Measurements from ENCODE around the gene THADA.
A peak's percentile ranks its signal among the peaks of the same experiment; 100 is the strongest.
"Not testable (repeated sequence)": the region's sequence is repeated elsewhere in the genome, so short reads cannot be mapped to it uniquely, and the experiment has no call there.

Gene THADA, protein sequence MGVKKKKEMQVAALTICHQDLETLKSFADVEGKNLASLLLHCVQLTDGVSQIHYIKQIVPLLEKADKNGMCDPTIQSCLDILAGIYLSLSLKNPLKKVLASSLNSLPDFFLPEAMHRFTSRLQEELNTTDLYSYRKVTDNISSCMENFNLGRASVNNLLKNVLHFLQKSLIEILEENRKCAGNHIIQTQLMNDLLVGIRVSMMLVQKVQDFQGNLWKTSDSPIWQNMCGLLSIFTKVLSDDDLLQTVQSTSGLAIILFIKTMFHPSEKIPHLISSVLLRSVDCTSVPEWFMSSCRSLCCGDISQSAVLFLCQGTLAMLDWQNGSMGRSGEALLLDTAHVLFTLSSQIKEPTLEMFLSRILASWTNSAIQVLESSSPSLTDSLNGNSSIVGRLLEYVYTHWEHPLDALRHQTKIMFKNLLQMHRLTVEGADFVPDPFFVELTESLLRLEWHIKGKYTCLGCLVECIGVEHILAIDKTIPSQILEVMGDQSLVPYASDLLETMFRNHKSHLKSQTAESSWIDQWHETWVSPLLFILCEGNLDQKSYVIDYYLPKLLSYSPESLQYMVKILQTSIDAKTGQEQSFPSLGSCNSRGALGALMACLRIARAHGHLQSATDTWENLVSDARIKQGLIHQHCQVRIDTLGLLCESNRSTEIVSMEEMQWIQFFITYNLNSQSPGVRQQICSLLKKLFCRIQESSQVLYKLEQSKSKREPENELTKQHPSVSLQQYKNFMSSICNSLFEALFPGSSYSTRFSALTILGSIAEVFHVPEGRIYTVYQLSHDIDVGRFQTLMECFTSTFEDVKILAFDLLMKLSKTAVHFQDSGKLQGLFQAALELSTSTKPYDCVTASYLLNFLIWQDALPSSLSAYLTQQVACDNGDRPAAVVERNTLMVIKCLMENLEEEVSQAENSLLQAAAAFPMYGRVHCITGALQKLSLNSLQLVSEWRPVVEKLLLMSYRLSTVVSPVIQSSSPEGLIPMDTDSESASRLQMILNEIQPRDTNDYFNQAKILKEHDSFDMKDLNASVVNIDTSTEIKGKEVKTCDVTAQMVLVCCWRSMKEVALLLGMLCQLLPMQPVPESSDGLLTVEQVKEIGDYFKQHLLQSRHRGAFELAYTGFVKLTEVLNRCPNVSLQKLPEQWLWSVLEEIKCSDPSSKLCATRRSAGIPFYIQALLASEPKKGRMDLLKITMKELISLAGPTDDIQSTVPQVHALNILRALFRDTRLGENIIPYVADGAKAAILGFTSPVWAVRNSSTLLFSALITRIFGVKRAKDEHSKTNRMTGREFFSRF (N-terminal part only)

DNA sequence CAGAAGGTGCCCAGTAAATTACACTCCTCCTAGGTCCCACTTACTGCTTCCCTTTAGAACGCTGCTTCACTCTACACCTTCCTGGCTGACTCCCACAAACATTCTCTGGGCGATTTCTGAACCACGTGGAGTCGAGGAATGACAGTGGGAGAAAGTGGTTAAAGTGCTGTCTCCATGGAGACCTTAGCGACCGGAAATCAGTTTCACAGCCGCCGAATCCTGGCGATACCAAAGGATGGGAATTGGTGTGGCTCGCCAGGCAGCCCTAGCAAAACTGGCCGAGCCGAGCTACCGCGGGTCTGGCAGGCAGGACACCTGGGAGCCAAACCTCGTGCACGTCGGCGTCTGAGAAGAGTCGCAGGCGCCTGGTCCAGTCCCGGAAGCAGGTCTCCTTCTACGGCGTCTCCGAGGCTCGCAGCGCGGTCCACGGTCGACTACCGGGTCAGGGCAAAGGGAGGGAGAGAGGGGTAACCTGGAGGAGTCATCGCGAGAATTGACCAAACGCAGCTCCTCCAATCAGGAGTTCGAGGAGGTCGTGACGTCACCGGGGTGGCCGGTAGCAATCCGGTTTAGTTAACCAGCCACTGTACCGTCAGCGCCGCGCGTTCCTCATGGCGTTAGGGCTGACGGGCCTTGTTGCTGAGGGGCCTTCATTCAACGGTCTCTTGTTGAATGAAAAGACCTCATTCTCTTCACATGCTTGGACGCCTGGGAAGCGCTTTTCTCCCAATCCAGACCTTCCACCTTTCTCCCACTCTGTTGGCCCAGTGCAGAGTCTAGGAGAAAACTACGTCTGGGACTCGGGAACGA, at the start of gene THADA:
Gene THADA, minus strand, starts transcription at position 436 of the 810 bp plus-strand sequence. CDS start 3,646 bp downstream, outside the sequence.
- peak; percentile 95 for DNase-seq (ENCODE audit: low spot score)

DNA sequence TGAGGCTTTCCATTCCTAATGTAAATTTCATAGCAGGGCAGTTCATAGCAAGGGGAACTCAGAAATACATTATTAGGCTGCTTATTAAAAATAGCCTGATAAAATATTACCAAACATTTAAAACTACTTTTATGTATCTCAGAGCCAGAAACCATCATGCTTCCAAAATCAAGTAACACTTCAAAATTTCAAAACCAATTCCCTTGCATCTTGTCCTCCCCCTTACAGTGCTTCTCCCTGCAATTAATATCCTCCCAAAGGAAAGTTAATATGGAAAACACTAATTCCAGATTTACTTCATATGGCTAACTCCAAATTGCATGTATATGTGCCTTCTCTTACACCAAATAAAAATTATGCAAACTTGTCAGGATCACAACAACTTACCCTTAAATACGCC, 47.8 kb upstream of the THADA start:
- no peak for DNase-seq (ENCODE audit: low spot score)

DNA sequence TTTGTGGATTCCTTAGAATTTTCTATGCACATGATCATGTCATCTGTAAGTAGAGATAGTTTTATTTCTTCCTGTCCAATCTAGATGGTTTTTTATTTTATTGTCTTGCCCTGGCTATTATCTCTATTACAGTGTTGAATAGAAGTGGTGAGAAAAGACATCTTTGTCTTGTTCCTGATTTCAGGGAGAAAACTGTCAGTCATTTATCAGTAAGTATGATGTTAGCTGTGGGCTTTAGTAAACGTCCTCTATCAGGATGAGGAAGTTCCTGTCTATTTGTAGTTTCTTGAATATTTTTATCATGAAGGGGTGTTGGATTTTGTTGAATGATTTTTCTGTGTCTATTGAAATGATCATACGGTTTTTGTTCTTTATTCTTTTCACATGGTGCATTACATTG, 46.5 kb upstream of the THADA start:
- no peak for DNase-seq (ENCODE audit: low spot score)

DNA sequence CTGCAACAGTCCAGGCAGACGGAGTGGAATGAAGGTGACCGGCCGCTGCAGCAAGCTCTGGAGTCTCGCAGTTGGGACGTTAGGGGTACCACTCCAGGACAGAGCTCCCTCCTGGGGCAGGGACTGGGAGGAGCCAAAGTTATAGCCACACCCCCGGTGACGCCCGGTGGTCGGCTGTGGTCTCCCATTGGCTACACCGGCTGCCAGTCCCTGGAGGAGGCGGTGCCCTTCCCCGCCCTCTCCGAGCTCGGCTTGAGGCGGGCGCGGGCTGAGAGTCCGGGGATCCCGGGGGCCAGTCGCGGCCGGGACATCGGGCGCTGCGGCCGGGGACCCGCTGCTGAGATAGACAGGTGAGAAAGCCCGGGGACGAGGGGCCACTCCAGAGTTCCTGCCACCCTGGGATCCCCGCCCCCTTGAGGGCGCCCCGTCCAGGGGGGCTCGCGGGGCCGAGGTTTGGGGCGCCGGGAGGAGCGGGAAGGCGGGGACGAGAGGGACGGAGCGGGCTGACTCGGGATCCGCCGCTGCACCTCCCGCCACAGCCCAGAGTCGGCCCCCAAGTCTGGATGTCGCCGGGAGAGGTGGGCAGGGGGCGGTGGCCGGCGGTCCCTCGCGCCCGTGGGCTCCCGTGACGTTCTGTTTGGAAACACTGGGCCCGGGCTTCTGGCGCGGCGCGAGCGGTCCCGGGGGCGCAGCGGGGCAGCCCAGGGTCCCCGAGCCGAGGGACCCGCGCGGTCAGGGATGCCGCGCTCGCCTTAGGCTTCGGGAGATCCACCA, 41.4 kb upstream of the THADA start, which contains the start of gene PLEKHH2:
Gene PLEKHH2, plus strand, starts transcription at position 231 of the 774 bp plus-strand sequence. CDS start 7,414 bp downstream, outside the sequence.
- DNase-seq (ENCODE audit: low spot score), result peak; percentile 84

DNA sequence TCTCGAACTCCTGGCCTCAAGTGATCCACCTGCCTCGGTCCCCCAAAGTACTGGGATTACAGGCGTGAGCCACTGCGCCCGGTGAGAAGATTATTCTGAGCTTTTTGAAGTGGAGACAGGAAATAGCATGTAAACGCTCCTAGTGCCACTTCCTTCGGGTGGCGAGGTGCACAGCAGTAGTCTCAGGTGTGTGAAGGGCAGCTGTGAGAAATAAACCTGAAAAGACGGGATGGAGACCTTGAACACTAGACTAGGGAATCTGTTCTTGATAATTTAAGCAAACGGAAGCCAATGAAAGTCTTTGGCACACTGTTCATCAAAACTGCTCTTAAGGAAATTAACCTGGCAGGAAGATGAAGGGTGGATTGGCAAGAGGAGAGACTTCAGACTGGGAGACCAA, 40.8 kb upstream of the THADA start:
- DNase-seq (ENCODE audit: low spot score), result no peak

DNA sequence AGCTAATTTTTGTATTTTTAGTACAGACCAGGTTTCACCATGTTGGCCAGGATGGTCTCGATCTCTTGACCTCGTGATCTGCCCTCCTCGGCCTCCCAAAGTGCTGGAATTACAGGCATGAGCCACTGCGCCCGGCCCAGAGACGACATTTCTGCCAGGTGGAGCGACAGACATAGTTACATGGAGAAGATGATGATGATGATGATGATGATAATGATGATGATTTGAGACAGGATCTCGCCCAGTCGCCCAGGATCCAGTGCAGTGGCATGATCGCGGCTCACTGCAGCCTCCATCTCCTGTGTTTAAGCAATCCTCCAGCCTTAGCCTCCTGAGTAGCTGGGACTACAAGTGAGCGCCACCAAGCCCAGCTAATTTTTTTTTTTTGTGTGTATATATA, 40.3 kb upstream of the THADA start:
- not testable (repeated sequence) for DNase-seq (ENCODE audit: low spot score)

DNA sequence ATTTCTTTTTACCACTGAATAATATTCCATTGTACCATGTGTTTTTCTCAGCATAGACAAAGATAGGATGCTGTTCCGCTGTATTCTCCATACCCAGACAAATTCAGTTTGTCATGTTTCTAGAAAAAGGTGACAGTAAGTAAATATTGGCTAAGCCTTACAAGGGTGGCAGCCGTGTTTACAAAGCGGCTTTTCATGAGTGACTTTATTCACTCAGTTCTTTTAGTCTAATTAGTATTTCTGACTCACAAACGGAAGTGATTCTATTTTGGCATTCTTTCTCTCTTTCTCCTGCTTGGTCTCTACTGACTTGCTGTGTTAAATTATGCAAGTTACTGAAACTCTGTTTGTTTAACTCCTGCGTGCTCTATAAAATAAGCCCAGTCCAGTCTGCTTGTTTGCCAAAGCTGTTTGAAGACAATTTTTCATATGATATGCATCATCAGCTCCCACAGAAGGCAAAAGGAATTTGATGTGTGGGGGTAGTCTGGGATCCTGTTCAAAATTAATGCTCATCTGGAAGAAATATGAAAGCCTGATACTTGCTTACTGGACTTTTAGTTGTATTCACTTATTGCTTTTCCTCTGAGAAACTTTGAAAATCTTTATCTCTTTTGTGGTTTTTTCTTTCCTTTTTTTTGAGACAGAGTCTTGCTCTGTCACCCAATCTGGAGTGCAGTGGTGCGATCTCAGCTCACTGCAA, 38.9 kb upstream of the THADA start:
- DNase-seq (ENCODE audit: low spot score), result peak; percentile 58

DNA sequence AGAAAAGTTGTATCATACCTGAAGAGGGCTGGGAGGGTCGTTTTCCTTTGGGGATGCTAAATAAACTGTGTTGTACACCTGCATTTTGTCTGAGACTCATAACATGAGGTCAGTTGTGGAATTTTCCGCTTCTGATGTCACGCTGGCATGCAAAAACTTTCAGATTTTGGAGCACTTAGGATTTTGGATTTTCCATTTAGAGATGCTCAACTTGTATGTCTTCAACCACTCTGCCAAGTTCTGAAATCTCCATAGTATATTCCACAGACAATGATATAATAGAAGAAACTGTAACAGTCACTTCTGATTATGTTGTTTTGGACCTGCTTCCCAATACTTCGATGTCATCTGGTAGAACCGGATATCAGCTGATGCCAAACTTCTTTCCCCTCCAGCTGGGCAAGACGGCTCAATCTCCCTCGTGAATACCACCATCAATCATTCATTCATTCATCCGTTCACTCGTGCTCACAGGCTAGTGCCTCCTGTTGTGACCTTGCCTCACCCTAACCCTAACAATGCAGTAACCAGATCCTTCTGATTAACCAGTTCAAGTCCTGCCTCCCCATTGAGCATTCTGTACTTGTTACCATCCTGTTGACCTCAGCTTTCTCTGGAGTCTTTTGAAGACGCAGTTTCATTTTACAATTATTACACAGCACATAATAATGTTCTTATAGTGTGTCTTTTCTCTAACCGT, 35.9 kb upstream of the THADA start:
- no peak for DNase-seq (ENCODE audit: low spot score)

DNA sequence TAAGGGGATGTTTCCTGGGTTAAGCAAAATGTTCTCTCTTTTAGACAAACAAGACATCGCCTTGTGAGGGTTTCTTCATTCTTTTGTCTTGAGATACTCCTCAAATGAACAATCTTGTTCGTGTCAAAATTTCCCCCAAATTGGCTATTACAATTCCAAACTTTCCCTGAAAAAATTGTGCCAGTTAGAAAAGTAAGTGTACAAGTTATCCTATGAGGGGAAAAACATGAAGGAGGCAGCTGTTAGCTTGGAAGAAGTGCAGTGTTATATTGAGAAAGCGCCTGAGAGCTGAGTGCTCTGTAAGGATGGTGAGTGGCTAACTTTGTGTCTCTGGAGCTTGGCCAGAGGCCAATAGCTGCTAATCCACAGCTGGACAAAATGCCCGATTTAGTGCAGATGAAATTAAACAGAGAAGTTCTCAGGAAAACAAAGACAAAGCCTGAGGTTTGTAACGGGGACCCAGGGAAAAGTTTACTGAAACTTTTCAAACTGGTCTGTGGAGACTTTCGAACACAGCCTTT, 27.2 kb upstream of the THADA start:
- DNase-seq (ENCODE audit: low spot score), result no peak

DNA sequence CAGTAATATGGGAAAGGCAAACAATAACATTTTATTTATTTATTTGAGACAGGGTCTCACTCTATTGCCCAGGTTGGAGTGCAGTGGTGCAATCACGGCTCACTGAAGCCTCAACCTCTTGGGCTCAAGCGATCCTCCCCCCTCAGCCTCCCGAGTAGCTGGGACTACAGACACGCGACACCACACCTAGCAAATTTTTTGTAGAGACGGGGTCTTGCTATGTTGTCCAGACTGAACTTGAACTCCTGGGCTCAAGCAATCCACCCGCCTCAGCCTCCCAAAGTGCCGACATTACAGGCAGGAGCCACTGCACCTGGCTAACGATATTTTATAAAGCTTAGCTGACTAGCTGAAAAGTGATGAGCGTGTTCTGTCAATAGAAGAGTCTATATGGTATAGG, 23.7 kb upstream of the THADA start:
- no peak for DNase-seq (ENCODE audit: low spot score)

DNA sequence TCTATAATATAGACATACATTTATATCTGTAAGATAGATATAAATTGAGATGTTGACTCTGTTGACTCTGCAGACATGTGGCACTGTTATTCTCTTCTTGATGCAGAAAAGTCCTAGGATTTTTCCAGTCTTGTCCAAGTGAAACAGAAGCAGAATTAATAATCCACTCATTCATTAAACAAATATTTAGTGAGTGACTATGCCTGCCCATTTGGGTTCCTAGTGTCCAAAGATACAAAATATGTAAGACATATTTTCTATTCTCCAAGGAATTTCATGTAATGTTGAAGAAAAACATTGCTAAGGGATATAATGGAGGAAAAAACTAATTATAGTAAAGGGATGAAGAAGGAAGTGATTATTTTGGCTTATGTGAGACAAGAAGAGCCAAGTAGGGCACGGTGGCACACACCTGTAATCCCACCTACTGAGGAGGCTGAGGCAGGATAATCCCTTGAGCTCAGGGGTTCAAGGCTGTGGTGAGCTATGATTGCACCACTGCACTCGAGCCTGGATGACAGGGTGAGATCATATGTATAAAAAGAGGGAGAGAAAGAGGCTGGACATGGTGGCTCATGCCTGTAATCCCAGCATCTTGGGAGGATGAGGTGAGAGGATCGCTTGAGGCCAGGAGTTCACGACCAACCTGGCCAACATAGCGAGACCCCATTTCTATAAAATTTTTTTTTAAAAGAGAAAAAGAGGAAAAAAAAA, 21.3 kb upstream of the THADA start:
- DNase-seq (ENCODE audit: low spot score), result no peak

DNA sequence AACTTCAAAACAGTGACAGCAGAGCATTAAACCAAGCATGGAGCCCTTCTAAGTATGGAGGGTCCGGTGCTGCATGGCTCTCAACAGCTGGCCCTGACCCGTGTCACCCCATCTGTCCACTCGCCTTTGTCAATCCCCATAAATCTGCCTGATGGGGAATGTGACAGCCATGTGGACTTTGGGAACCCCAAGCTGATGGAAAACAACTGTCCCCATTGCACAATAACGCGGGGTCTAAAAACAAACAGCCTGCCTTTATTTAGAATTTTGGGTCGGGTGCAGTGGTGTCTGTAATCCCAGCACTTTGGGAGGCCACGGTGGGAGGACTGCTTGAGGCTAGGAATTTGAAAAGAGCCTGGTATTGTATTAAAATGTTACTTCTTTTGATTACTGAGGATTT, 17.1 kb upstream of the THADA start:
- DNase-seq (ENCODE audit: low spot score), result no peak

DNA sequence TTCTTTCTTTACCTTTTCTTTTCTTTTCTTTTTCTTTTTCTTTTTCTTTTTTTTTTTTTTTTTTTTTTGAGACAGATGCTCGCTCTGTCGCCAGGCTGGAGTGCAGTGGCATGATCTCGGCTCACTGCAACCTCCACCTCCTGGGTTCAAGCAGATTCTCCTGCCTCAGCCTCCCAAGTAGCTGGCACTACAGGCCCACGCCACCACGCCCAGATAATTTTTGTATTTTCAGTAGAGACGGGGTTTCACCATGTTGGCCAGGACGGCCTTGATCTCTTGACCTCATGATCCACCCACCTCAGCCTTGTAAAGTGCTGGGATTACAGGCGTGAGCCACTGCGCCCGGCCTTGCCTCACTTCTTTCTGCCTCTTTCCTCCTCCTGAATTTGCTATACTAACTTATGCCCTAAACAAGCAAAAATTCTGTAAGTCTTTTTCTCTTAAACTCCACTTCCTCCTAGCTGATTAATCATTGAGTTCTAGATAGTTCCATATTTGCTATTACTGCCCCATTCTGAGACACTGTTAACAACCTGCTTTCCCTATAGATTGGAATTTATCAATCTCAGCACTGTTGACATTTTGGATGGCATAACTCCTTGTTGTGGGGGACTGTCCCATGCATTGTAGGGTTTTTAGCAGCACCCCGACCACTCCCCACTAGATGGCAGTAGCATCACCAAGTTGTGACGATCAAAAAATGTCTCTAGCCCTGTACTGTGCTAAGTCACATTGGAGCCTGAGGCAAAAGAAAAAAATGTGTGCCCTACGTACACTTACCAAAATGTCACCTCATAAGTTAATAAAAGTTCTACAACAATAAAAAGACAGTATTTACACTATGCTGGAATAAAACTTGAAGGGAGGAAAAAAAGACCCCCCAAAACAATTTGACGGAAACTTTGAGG, 16.4 kb upstream of the THADA start:
- peak; percentile 42 for DNase-seq (ENCODE audit: low spot score)

DNA sequence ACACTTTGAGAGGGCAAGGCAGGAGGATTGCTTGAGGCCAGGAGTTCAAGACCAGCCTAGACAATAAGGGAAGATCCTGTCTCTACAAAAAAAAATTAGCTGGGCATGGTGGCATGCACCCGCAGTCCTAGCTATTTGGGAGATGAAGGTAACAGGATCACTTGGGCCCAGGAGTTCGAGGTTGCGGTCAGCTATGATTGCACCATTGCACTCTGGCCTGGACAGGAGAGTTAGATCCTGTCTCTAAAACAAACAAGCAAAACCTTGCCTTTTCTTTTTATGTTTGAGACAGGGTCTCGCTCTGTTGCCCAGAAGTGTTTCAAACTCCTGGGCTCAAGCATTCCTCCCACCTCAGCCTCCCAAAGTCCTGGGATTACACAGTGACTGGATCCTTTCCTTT, 14.5 kb upstream of the THADA start:
- no peak for DNase-seq (ENCODE audit: low spot score)

DNA sequence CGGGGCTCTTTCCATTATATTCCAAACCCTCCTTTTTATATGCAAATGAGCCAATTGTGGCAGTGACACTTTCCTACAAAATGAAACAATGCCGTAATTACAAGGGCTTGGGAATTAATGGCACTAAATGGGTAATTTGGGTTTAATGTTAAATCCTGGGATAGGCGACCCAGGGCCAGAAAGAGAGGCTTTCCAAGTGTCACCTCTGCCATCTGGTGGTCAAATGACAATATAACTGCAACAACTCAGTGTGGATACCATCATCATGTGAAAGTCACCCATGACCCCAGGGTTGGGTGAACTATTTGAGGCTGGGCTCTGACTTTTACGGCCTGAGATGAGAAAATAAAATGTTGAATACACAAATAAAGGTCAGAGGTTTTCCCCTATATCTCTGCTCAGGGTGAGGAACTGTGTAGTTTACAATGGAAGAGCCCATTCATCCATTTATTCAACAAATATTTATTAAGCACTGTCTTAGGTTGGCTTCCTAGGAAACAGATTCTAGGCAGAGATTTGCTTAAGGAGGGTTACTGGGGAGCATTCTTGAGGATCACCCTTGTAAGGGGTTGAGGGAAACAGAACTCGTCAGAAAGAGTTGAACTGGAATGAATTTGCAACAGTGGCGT, 13.6 kb upstream of the THADA start:
- peak; percentile 54 for DNase-seq (ENCODE audit: low spot score)

DNA sequence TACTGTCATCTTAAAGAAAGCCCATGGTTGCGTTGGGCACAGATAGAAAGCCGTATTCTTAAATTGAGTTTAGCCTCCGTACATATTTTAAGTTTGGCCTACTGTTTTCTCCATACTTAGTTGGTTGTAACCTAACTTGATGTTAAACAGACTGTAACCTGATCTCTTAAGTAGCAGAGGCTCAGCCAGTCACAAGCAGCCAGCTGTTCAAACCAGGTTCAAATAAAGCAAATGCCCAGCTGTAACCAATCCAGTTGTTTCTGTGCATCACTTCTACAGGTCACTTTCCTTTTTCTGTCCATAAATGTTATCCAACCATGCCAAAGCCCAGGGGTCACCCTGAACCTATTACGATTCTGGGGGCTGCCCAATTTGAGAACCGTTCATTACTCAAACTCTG, 10.0 kb upstream of the THADA start:
- DNase-seq (ENCODE audit: low spot score), result no peak

All from COLO829 (cell line).